Stimulated activated naive CD8-positive, alpha-beta T cell treated with anti-CD3 and anti-CD28 coated beads, Interleukin-15, Interleukin-2, amounts not matched to agents 100 U/mL and 50 U/mL, for 24 hours (primary cell): ENCODE measurements around the gene STK33.

Experiments used
- ATAC-seq: fragments of 150-1000 bp; cut with Tn5 transposase; one replicate; pipeline ENCODE4 v1.10.0; 2021
- DNase-seq: peaks from one replicate; pipeline ENCODE4 v3.0.0; 2021

STK33 gene

GRCh38 chr11:8372641-8373381 lies 221.2 kb downstream of the STK33 start:
- ATAC-seq: no peak
- no peak for DNase-seq

- DNase-seq (no peak), ATAC-seq (no peak)
Observed at GRCh38 chr11:8371516-8371884, 222.5 kb downstream of the STK33 start.

GRCh38 chr11:8370812-8371515 lies 223.1 kb downstream of the STK33 start:
- DNase-seq: no peak
- ATAC-seq: no peak

- ATAC-seq (no peak), DNase-seq (no peak)
Observed at GRCh38 chr11:8369592-8370205, 224.3 kb downstream of the STK33 start.

- no peak for DNase-seq
- ATAC-seq: no peak
Observed at GRCh38 chr11:8368772-8369171, 225.3 kb downstream of the STK33 start.

DNA sequence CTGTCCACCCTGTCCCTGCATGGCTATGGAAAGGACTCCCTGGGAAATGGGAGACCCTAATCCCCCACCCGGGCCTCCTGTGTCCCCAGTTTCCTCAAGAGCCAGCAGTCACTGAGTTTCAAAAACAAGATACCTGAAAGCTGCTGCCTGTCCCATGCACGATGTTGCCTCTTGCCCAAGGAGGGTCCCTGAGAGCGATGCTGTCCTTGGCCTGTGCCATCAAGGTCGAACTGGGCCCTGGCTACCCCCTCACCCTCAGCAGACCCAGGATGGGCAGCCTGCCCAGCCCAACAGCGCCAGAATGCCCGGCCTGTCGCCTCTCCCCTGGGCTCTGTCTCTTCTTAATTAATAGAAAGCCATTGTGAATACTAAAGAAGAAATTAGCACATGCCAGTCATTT lies 225.8 kb downstream of the STK33 start:
- no peak for DNase-seq
- no peak for ATAC-seq

DNA sequence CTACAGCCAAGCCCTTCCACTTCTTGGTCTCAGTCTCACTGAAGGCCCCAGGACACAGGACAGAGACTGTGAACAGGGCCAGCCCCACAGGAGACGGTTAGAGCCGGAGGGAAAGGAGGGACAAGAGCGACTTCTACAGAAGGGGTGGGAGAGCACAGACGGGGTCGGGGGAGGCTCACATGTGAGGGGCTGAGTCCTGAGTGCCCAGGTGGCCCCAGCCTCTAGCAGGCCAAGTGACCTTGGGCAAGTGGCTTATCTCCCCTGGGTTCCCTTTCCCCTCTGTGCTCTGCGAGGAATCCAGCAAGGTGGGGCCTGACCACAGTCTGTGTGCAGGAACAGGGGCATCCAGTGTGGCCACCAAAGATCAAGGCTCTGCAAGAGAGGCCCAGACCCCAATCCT lies 227.7 kb downstream of the STK33 start:
- DNase-seq (no peak), ATAC-seq (no peak)

DNA sequence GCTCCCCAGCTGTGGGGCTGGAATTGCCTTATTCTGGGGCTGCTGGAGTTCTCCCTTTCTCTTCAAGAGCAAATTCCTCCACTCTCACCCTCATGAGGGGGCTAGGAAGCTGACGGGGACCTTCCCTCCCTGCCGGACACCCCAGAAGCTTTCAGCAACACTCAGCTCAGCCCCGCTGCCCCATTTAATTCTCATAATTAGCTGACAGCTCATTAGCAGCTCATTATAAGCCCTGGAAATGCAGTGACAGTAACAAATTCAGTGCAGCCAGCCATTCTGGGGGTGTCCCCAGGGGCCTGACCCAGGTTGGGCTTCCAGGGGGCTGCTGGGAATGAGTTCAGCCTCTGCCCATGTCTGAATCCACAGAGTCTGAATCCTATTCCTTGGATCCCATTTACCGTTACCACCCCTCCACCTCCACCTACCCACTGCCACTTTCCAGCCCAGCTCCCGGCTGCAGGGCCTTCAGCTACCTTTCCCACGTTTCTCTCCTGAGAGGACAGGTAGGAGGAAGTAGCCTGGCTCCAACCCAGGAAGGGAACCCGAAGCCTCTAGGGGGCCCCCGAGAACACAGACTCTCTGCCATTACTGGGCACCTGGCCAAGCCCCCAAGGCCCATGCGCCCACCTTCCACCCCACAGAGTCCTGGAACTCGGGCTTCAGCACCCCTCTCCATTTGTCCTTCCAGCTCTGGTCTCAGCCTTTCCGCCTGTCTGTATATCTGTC lies 228.6 kb downstream of the STK33 start:
- DNase-seq (no peak), ATAC-seq (no peak)

- ATAC-seq: no peak
- DNase-seq: no peak
Observed at GRCh38 chr11:8363921-8364320, 230.1 kb downstream of the STK33 start.

DNA sequence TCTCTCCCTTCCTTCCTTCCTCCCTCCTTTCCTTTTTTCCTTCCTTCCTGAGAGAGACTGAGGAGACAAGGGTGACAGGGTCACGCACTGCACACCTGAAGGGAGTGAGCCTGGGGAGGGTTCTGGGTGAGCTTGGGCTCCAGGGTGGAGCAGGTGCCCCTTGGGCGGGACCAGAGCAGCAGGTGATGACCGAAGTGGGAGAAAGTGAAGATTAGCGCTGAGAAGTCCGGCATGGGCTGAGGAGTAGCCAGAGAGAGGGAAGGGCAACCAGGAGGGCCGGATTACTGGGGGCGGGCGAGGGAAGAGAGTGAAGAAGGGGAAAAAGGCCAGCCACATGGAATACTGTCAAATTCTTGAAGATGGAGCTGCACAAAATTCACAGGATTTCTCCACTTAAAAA lies 231.1 kb downstream of the STK33 start:
- DNase-seq (no peak), ATAC-seq (no peak)

DNA sequence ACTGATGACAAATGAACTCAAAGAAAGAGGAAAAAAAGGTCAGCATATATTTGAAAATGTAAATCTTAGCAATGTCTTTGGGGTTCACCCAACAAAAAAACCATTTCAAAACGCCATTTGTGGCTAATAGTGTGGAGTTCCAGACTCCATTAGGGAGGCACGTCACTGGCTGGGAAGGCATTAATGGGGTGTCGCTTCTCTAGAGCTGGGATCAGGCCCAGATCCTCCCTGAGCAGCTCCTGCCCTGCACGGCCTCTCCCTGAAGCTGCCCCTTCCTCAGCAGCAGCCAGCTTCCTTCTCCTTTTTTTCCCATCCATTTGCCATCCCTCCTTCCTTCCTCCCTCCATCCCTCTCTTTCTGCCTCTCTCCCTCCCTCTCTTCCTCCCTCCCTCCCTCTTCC lies 231.5 kb downstream of the STK33 start:
- ATAC-seq (no peak), DNase-seq (no peak)

- no peak for DNase-seq
Observed at GRCh38 chr11:8361664-8362210, 232.3 kb downstream of the STK33 start.

GRCh38 chr11:8361206-8361605 lies 232.8 kb downstream of the STK33 start:
- ATAC-seq (no peak), DNase-seq (no peak)

More at GRCh38 chr11:8361664-8362210, 232.3 kb downstream of the STK33 start:
- no peak for ATAC-seq

DNA sequence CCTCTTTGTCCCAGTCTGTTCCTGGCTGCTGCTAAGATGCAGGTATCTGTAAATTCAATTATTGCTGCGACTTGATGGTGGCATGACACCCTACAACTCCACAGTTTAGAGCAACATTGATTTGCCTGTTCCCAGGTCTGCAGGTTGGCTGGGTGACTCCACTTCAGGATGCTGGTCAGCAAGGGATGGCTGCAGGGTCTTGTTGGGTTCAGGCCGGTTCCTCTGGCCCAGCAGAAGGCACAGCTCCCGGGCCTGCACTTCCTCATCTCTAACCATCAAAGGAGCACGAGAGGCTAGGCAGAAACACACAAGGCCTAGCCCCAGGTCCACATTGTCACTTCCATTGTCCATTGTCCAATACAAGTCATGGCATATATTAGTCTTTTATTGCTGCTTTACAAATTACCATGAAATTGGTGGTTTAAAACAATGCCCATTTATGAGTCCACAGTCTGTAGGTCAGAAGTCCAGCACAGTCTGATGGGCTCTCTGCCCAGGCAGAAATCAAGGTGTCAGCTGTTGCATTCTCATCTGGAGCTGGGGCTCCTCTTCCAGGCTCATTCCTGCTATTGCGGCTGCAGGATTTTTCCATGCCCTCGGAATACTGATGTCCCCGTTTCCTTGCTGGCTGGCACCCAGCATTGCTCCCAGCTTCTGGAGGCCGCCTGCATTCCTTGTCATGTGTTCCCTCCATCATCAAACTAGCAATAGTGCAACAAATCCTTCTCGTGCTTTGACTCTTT lies 233.8 kb downstream of the STK33 start:
- no peak for DNase-seq
- ATAC-seq: no peak

GRCh38 chr11:8359521-8359920 lies 234.5 kb downstream of the STK33 start:
- ATAC-seq: no peak
- DNase-seq: no peak

DNA sequence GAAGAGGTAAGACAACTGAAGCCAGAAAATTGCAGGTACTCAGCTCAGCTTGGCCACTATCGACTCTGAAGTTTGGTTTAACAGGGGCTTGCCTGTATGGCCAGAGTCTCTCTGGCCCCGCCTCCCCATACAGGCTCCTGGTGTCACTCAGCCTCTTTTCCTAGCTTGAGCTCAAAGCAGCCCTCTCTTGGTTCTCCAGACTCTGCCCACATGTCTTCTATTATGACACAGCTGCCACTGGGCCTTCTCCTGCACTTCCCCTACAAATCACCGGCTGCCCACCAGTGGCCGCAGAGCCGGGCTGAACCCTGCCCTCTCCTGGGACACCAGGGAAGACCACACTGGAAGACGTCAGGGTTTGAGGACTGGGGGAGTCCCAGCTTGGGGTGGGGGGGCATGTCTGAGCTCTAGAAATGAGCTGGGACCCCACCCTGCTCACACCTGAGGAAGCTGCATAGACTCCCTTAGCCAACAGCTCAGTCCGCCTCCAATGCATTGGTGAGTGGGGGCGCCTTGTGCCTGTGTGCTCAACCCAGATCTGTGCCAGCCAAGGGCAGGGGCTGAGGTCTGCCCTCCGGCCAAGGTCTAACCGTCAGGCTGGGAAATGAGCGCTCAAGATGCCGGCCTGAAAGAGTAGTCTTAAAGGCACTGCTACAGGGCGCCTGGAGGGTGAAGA lies 236.0 kb downstream of the STK33 start:
- no peak for ATAC-seq

DNA sequence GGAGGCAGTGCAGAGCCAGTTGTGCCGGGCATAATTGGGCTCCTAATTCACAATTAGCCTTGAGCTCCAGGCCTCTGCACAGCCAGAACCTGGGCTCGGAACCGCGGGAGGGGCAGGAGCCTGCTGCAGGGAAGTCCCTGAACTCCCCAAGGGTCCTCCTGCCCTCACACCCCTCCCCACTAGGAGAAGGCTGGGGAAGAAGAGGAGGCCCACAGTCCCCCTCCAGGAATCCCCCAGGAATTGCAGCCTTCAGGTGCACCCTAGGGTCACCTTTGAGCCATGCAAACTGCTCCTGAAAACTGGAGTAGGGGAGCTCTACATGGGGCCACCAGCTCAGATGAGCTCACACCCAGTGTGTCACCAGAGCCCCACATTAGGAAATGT lies 236.5 kb downstream of the STK33 start:
- DNase-seq (no peak), ATAC-seq (no peak)

More for the DNA sequence above, 236.0 kb downstream of the STK33 start:
- no peak for DNase-seq

GRCh38 chr11:8356721-8357504 lies 237.1 kb downstream of the STK33 start:
- ATAC-seq: no peak
- DNase-seq: no peak

DNA sequence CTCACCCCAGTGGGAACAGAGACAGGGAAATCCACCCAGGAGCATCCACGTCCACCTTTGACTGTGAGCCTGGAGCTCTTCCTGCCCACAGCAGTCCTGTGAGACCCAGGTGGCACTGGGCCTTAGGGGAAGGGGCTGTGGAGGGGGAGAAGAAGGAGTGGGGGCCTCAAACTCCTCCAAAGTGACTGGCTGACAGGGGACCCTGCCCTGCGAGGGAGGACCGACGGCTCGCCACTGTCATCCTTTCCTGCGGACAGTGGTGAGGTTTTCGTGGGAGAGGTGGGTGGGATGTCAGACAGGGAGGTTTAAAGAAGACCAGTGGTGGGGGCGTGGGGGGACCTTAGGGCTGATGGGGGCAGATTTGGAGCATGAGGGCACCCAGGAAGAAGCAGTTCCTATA lies 237.8 kb downstream of the STK33 start:
- no peak for ATAC-seq
- no peak for DNase-seq

DNA sequence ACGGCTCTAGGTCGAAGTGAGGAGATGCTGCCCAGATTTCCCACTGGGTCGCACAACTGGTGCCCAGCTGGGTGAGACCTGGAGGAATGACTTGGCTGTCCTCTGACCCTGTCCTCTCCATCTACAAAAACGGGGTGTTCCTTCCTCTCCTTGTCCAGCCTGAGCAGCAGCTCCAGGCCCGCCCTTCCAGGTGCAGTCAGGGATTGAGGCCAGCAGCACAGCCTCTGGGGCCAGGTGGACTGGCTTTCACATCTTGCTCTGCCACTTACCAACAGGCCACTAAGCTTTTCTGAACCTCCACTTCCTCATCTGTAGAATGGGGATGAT lies 238.6 kb downstream of the STK33 start:
- ATAC-seq (no peak), DNase-seq (no peak)
